ENCODE results near the gene APOL2. TPM values are rescaled to one million over a fixed set of nuclear protein-coding genes. Genes with fewer than 3 reads are reported as not detected.

The APOL2 gene
- polyA plus RNA-seq, 1 donor (not counting 4 experiments of a cell fraction or from before 2014, with no cell fraction given) = 8.9 TPM

DNA sequence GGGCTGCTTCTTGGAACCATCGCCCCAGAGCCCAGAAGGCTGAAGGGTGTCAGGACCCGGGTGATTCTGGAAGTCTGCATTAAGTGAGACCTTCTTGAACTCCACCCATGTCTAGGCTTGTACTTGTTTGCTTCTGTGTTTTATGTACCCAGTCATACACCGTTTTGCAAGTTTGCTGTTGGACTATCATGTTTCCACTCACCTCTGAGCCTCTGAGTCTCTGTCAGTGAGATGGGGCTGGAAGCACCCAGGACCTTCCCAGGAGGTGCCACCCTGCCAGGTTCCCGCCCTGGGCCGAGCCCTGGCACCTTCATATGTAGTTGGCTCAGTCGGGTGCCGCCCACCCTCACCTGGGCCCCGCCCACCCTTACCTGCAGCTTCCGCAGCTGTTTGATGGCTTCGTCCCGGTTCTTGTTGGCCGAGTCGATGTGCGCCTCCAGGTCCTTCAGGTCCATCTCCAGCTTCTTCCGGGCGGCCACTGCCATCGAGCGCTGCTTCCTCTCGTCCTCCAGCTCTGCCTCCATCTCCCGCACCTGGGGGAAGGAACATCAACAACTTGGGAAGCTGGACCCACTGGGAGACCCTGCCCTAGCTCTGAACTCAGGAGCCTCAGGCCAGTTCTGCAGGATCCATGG lies 48.7 kb upstream of the APOL2 start:
- no peak overlapping the region for H3K9ac ChIP-seq (ENCODE audit: control insufficient read depth, extremely low read depth, insufficient read depth, low read length)
- DNase-seq (ENCODE audit: low read depth, low spot score) (no peak), FAIRE-seq (no peak)
- no peak overlapping the region for H2AFZ ChIP-seq (ENCODE audit: control insufficient read depth, low read length)
- no peak overlapping the region for H3K4me3 ChIP-seq (ENCODE audit: control insufficient read depth in 2 of 3, extremely low read depth in 1 of 3, insufficient read depth in 2 of 3, low read depth in 1 of 3, low read length in 3 of 3)
- no peaks in the 10 kb centered on the region for H3K9me3 ChIP-seq (ENCODE audit: control insufficient read depth, low read depth, low read length)
- H3K4me1 ChIP-seq (ENCODE audit: control insufficient read depth, extremely low read depth, insufficient read depth, low read length) = no peaks in the 10 kb centered on the region
- peaks cover 69 to 73% of the 10 kb centered on the region in 2 experiments for H3K36me3 ChIP-seq (ENCODE audit: control insufficient read depth in 2 of 2, extremely low read depth in 1 of 2, insufficient read depth in 2 of 2, low read length in 2 of 2)
- H3K27ac ChIP-seq (ENCODE audit: control insufficient read depth, insufficient read depth, low read length) = no peak overlapping the region
- H3K4me2 ChIP-seq (ENCODE audit: control insufficient read depth, extremely low read depth, insufficient read depth, low read depth, low read length) = no peak overlapping the region
- H4K20me1 ChIP-seq (ENCODE audit: control insufficient read depth, extremely low read depth, insufficient read depth, low read length) = peaks cover 40% of the 10 kb centered on the region
- H3K9me1 ChIP-seq (ENCODE audit: control insufficient read depth, extremely low read depth, insufficient read depth, low read length) = no peaks in the 10 kb centered on the region
- no peaks in the 10 kb centered on the region for H3K27me3 ChIP-seq (ENCODE audit: control insufficient read depth, extremely low read depth, insufficient read depth, low read length)
- TF ChIP-seq, protein P1, sequence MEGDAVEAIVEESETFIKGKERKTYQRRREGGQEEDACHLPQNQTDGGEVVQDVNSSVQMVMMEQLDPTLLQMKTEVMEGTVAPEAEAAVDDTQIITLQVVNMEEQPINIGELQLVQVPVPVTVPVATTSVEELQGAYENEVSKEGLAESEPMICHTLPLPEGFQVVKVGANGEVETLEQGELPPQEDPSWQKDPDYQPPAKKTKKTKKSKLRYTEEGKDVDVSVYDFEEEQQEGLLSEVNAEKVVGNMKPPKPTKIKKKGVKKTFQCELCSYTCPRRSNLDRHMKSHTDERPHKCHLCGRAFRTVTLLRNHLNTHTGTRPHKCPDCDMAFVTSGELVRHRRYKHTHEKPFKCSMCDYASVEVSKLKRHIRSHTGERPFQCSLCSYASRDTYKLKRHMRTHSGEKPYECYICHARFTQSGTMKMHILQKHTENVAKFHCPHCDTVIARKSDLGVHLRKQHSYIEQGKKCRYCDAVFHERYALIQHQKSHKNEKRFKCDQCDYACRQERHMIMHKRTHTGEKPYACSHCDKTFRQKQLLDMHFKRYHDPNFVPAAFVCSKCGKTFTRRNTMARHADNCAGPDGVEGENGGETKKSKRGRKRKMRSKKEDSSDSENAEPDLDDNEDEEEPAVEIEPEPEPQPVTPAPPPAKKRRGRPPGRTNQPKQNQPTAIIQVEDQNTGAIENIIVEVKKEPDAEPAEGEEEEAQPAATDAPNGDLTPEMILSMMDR (optimal IDR thresholded peaks at IDR 0.05 in 1 of 3, IDR thresholded peaks at IDR 0.05 in 1 of 3, conservative IDR thresholded peaks at IDR 0.05 in 1 of 3; ENCODE audit: extremely low read depth in 1 of 3, insufficient read depth in 2 of 3, low read length in 3 of 3) = no peak
- no peak for TF ChIP-seq EZH2 (IDR thresholded peaks at IDR 0.05; ENCODE audit: low read length)
- H3K79me2 ChIP-seq (ENCODE audit: control insufficient read depth, insufficient read depth, low read length) = peaks cover 16% of the 10 kb centered on the region
- dilution Hi-C loops (cut with MboI; ENCODE audit: extremely low pct_ligation_motif_present, low sequenced_read_pairs) = no loop called here

- Histone ChIP-seq H3K36me3 (ENCODE audit: control insufficient read depth in 2 of 2, extremely low read depth in 1 of 2, insufficient read depth in 2 of 2, low read length in 2 of 2) (peaks cover 69 to 73% of the 10 kb centered on the region in 2 experiments), H3K4me3 (ENCODE audit: control insufficient read depth in 2 of 3, extremely low read depth in 1 of 3, insufficient read depth in 2 of 3, low read depth in 1 of 3, low read length in 3 of 3) (no peak overlapping the region), H3K27ac (ENCODE audit: control insufficient read depth, insufficient read depth, low read length) (no peak overlapping the region), H3K4me2 (ENCODE audit: control insufficient read depth, extremely low read depth, insufficient read depth, low read depth, low read length) (no peak overlapping the region), H3K9me1 (ENCODE audit: control insufficient read depth, extremely low read depth, insufficient read depth, low read length) (no peaks in the 10 kb centered on the region), H3K9me3 (ENCODE audit: control insufficient read depth, low read depth, low read length) (no peaks in the 10 kb centered on the region), H4K20me1 (ENCODE audit: control insufficient read depth, extremely low read depth, insufficient read depth, low read length) (peaks cover 39% of the 10 kb centered on the region), H3K27me3 (ENCODE audit: control insufficient read depth, extremely low read depth, insufficient read depth, low read length) (no peaks in the 10 kb centered on the region), H3K9ac (ENCODE audit: control insufficient read depth, extremely low read depth, insufficient read depth, low read length) (no peak overlapping the region), H3K4me1 (ENCODE audit: control insufficient read depth, extremely low read depth, insufficient read depth, low read length) (no peaks in the 10 kb centered on the region), H3K79me2 (ENCODE audit: control insufficient read depth, insufficient read depth, low read length) (peaks cover 13% of the 10 kb centered on the region), H2AFZ (ENCODE audit: control insufficient read depth, low read length) (no peak overlapping the region)
- dilution Hi-C loops (cut with MboI; ENCODE audit: extremely low pct_ligation_motif_present, low sequenced_read_pairs) = no loop called here
- no peak for DNase-seq (ENCODE audit: low read depth, low spot score)
- TF ChIP-seq, protein P1 (optimal IDR thresholded peaks at IDR 0.05 in 1 of 3, IDR thresholded peaks at IDR 0.05 in 1 of 3, conservative IDR thresholded peaks at IDR 0.05 in 1 of 3; ENCODE audit: extremely low read depth in 1 of 3, insufficient read depth in 2 of 3, low read length in 3 of 3) = peak; percentile 83 to 93 (median 91)
- TF ChIP-seq EZH2 (IDR thresholded peaks at IDR 0.05; ENCODE audit: low read length) = no peak
- no peak for FAIRE-seq
Measured at GRCh38 chr22:36286096-36286957, 47.0 kb upstream of the APOL2 start.

Measured in keratinocyte (primary cell).